Measurements from ENCODE around the gene OR2L3.
"Not testable (repeated sequence)": the region's sequence is repeated elsewhere in the genome, so short reads cannot be mapped to it uniquely, and the experiment has no call there.

The OR2L3 gene, protein sequence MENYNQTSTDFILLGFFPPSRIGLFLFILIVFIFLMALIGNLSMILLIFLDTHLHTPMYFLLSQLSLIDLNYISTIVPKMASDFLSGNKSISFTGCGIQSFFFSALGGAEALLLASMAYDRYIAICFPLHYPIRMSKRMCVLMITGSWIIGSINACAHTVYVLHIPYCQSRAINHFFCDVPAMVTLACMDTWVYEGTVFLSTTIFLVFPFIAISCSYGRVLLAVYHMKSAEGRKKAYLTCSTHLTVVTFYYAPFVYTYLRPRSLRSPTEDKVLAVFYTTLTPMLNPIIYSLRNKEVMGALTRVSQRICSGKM

DNA sequence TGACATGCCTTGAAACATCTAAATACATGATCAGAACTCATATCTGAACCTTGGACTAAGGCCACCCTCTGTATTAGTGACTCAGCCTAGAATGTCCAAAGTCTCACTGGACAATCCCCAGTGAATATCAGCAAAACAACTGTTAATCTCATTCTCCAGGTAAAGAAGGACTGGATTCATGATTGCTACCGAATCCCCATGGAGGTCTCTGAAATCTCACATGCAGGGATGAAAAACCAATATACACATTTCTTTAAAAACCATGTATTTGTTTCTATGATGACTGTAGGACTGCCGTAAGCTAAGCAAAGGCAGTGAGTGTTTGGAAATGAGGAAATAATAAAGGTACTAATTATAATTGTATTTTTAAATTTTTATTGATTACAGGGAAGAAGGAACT, at the start of gene OR2L3:
OR2L3 (plus strand) TSS at position 301 of the 400 bp plus-strand sequence. CDS start 13,846 bp downstream, outside the sequence.
- DNase-seq = no peak

DNA sequence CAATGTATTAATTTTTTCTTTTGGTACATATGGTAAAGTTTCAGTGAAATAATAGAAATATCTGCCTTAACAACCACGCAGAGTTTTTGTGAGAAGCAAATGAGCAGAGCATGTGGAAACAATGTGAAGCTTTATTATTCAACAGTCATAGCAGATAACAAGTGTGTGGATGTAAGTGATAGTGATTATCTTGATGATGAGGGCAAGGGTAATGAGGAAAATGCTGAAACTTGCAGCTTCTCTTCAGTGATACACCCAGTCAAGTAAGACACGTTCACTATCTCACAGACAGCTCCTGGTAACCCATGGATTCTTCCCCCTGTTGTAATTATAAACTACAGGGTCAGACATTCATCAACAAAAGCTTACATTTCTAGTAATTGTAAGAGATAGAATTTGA, 47.8 kb upstream of the OR2L3 start:
- no peak for DNase-seq

DNA sequence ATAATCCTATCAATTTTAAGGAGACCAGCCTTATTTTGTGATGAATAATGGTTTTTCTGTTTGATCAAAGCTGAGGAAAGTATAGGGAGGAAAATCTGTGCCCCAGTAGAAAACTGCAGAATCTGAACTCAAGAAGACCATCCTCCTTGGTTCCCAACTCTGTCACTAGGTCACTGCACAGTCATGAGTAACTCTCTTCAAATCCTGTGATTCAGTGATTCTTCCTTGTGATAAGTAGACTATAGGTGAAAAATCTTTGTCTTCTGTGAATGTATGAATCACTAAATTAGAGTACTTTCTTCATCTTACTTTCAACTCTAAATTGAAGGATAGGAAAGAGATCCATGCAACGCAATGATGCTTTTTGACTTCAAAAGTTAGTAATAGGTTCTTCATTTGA, 46.5 kb upstream of the OR2L3 start:
- no peak for DNase-seq

DNA sequence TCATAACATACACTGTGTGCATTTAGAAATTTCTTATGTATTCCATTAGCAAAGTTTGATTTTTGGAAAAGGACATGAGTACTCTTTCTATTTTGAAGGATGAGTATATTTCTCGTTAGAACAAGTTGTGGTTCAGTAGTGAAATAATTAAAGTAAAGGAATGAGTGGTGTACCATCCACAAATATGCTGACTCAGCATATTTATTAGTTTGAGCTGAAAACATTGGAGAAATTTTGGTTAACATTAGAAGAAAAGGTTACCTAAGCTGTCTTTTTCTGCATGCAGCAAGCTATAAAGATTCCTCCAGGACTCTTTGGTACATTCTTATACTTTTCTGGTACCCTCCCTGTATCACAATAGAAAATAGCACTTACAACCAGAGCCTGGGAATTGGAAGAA, 38.9 kb upstream of the OR2L3 start:
- DNase-seq = no peak

DNA sequence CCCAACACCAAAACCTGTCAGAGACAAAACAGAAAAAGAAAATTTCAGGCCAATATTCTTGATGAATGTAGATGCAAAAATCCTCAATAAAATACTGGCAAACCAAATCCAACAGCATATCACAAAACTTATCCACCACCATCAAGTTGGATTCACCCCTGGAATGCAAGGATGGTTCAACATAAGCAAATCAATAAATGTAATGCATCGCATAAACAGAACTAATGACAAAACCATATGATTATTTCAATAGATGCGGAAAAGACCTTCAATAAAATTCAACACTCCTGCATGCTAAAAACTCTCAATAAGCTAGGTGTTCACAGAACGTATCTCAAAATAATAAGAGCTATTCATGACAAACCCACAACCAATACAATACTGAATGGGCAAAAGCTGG, 37.0 kb upstream of the OR2L3 start:
- DNase-seq = no peak

DNA sequence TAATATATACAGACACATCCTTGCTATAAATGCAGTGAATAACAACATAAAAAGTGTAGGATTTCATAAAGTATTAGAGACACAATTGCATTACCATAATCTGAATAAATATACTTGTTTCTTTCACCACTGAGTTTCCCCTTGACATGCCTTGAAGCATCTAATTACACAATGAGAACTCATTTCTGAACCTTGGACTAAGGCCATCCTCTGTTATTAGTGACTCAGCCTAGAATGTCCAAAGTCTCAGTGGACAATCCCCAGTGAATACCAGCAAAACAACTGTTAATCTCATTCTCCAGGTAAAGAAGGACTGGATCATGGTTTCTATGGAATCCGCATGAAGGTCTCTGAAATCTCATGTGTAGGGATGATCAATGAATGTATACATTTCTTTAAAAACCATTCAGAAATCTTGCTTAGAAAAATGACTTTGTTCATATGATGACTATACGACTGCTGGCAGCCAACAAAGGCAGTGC, 33.4 kb upstream of the OR2L3 start, which contains the start of gene OR2L5:
OR2L5 (plus strand) TSS at position 432 of the 482 bp plus-strand sequence. CDS start 8,288 bp downstream, outside the sequence.
- DNase-seq = no peak

DNA sequence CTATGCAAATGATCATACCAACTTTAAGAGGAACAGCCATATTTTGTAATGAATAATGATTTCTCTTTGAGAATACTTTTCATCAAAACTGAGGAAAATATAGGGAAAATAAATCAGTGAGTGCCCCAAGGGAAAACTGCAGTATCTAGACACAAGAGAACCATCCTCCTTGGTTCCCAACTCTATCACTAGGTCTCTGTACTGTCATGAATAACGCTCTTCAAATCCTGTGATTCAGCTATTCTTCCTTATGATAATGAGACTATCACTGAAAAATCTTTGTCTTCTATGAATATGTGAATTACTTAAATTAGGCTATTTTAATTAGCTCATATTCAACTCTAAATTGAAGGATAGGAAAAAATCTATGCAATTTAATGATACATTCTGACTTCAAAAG, 30.8 kb upstream of the OR2L3 start:
- DNase-seq = no peak

DNA sequence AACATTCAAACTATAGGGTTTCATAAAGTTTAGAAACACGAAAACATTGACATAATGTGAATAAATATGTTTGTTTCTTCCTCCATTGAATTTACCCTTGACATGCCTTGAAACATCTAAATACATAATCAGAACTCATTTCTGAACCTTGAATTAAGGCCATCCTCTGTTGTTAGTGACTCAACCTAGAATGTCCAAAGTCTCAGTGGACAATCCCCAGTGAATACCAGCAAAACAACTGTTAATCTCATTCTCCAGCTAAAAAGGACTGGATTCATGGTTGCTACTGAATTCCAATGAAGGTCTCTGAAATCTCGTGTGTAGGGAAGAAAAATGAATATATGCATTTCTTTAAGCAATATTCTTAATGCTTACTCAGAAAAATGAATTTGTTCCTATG, 16.9 kb upstream of the OR2L3 start, which contains the start of gene OR2L2:
OR2L2 (plus strand) TSS at position 301 of the 400 bp plus-strand sequence. CDS start 8,198 bp downstream, outside the sequence.
- DNase-seq = no peak

DNA sequence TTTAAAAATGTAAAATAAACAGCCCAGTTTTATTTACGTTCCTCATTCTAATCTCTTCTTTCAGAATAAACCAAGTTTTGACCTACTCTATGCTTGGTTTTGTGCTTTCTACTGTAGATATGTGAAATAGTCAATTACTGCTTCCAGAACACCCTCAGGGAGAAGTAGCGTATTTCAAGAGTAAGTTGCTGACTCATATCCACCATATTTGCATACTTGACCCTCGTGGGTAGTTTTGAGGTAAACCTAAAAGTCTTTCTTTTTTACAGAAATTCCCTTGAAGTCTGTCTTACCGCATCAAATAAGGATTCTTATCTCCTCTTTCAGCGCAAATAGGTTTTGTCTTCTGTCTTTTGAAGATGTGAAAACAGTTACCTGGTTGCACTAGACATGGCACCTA, 1.4 kb upstream of the OR2L3 start:
- DNase-seq = no peak

DNA sequence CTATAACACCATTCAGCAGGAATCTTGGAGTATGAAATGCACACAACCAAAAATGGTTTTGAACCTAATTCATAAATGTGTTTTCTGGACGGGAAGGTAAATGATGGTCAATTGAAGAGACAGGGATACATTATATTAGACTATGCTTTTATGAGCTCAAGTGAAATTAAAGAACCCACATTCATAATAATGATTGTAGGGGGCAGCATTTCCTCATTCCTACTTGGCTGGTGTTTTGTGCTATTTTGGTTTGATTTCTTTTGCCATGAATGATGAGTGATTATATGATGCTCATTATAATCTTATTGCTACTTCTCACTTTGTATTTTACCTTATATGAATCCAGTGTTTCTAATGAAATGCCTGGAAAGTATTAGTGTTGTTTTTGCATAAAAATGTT, 372 bp downstream of the OR2L3 start:
- DNase-seq = no peak

DNA sequence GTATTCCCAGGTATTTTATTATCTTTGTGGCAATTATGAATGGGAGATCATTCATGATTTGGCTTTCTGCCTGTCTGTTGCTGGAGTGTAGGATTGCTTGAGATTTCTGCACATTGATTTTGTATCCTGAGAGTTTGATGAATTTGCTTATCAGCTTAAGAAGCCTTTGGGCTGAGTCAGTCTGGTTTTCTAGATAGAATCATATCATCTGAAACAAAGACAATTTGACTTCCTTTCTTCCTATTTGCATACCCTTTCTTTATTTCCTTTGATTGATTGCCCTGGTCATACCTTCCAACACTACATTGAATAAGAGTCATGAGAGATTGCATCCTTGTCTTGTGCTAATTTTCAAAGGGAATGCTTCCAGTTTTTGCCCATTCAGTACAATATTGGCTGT, 8.0 kb downstream of the OR2L3 start:
- DNase-seq = no peak

DNA sequence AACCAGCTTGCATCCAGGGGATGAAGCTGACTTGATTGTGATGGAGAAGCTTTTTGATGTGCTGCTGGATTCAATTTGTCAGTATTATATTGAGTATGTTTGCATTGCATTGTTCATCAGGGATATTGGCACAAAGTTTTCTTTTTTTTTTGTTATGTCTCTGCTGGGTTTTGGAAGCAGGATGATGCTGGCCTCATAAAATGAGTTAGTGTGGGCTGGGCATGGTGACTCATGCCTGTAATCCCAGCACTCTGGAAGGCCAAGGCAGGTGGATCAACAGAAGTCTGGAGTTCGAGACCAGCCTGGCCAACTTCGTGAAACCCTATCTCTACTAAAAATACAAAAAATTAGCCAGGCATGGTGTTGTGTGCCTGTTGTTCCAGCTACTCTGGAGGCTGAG, 8.6 kb downstream of the OR2L3 start:
- DNase-seq = no peak

DNA sequence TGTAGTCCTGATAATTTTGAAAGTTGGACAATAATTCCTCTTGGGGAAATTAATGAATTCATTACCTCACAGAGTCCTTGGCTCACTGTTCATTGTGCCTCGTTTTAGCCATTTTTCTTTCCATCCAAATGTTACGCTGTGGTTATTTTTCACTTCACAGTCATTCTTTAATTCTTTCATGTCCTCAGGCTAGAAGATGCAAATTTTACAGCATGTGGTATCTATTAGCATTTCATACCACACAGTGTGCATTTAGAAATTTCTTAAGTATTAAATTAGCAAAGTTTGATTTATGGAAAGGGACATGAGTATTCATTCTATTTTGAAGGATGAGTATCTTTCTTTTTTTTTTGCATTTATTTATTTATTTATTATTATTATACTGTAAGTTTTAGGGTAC, 18.4 kb downstream of the OR2L3 start:
- no peak for DNase-seq

DNA sequence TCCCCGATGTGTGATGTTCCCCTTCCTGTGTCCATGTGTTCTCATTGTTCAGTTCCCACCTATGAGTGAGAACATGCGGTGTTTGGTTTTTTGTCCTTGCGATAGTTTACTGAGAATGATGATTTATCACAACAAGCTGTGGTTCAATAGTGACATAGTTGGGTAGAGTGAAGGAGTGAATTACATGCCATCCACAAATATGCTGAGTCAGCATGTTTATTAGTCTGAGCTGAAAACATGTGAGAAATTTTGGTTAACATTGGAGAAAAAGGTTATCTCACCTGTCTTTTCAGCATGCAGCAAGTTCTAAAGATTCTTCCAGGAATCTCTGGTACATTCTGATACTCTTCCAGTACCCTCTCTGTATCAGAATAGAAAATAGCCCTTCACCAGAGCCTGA, 19.0 kb downstream of the OR2L3 start:
- no peak for DNase-seq

DNA sequence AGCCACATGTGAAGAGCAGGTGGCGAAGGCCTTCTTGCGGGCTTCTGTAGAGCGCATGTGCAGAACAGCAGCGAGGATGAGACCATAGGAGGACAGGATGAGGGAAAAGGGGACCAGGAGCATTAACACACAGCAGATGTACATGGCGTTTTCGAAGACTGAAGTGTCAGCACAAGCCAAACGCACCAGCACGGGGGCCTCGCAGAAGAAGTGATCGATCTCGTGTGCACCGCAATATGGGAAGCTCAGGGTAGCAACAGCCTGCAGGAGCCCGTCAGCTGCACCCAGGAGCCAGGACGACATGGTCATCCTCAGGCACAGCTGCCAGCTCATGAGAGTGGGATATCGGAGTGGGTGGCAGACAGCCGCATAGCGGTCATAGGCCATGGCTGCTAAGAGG, 37.2 kb downstream of the OR2L3 start:
- DNase-seq = not testable (repeated sequence)

DNA sequence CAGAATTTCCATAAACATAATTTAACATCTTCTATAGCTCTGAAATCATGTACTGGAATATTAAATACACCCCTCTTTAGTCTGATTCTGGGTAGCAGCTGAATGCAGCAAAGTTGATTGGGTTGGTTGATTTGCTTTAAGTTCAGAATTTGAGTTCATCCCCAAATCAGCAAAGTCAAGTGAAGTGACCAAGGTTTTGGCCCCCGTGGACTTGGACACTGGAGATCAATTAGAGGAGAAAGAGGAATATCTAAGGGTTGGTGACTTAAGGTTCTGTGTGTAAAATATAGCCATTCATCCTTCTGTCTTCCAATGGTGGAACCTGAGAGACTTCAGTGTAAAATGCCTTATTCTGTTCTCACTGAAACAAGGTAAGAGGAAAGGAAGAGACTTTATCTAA, 48.2 kb downstream of the OR2L3 start, which contains the start of gene OR2L13:
OR2L13 (plus strand) TSS at position 301 of the 400 bp plus-strand sequence. CDS start 4,192 bp downstream, outside the sequence.
- DNase-seq = no peak

DNA sequence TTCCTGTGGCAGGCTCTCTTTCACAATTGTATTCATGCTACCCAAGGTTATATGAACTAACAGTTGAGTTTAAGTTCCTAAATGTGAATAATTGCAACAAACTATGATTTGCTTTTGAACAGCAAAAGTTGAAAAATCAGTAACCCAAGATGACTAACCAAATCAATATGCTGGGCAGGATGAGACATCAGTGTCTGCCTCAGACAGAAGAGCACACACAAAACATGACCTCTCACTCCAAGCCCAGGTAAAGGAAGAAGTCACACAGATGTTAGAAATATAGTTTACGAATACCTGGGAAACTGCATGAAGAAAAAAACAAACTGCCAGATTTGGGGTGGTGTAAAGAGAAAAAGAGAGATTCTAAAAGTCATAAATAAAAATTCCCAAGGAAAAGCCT, 51.9 kb downstream of the OR2L3 start:
- DNase-seq = no peak

DNA sequence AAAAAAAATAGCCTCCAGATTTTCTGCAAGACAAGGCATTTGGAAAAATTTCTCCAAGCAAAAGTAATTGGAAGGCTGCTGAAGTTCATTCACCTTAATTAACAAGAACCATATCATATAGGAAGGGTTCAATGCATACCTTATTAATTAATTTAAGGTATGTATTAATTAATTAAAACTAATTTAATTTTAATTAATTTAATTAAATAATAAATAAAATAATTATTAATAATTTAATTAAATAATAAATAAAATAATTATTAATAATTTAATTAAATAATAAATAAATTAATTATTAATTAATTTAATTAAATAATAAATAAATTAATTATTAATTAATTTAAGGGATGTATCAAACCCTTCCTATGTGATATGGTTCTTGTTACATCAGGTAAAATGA, 56.2 kb downstream of the OR2L3 start:
- no peak for DNase-seq

DNA sequence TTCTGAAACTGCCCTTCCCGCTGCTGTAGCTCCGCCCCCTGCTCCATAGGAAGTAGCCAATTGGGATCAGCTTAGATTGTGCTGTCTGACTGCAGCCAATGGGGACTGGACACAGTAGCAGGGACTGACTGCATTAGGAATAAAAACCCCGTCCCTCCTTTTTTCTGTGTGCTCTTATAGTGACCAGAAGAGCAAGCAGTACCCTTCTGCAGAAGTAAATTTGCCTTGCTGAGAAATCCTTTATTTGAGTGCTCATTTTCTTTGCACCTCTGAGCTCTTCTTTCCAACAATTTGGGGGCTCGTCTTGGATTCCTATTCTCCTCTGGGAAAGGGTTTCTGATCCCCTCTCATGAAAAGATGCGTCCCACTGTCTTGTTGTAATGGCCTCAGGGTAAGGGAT, 64.5 kb downstream of the OR2L3 start:
- no peak for DNase-seq
